ENCODE data around the gene SSPN. TPM values are rescaled to one million over a fixed set of nuclear protein-coding genes. Genes with fewer than 3 reads are reported as not detected.

SSPN gene
- total RNA-seq, 2 experiments from 2014 or later: not detected

DNA sequence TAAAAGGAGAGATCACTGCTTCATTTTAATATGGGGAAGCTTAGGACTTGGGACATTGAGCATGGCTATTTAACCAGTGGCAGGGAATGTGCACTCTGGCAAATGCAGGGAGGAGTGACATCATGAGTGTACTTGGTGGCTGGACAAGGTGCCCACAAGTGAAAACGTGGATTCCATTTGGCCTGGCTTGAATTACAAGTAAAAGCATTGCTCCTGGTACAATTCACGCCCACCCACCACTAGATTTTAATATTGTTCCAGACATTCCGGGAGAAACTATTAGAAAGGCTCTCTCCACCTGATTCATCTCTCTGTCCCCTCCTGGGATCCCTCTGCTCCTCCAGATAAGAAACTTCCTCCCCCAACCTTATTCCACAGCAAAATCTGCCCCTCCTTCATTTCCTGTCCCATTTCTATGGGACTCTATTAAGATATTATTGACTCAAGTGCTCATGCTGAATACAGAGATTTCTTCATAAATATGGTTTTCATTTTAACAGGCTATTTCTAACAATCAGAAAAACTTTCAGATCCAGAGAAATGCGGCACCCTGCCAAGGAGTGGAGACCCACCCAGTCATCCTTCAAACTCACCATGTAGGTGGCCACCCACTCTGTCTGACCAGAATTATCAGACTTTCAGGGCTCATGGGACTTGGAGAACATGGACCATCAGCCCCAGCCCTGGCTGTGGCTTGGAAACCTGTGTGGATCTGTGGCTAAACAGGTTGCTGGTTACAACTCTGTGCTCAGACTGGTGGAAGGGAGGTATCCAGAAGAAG lies 43.2 kb downstream of the SSPN start:
- DNase-seq (no peak), ATAC-seq (no peak)
- Mint-ChIP-seq H3K36me3 (ENCODE audit: low read depth) (no peaks in the 10 kb centered on the region), H3K4me3 (no peak overlapping the region), H3K9me3 (ENCODE audit: insufficient read depth) (no peaks in the 10 kb centered on the region), H3K4me1 (ENCODE audit: low read depth) (no peaks in the 10 kb centered on the region), H3K27ac (no peak overlapping the region), H3K27me3 (ENCODE audit: low read depth) (peaks cover 17% of the 10 kb centered on the region)
- POLR2A ChIA-PET: no interaction called here
- CTCF ChIA-PET: no interaction called here

- CTCF ChIA-PET: no interaction called here
- ATAC-seq: no peak
- Mint-ChIP-seq H3K4me1 (ENCODE audit: low read depth) (no peaks in the 10 kb centered on the region), H3K27ac (no peak overlapping the region), H3K36me3 (ENCODE audit: low read depth) (no peaks in the 10 kb centered on the region), H3K4me3 (no peak overlapping the region), H3K9me3 (ENCODE audit: insufficient read depth) (no peaks in the 10 kb centered on the region), H3K27me3 (ENCODE audit: low read depth) (peaks cover 17% of the 10 kb centered on the region)
- POLR2A ChIA-PET: no interaction called here
- no peak for DNase-seq
Observed at GRCh38 chr12:26239122-26239851, 43.9 kb downstream of the SSPN start.

DNA sequence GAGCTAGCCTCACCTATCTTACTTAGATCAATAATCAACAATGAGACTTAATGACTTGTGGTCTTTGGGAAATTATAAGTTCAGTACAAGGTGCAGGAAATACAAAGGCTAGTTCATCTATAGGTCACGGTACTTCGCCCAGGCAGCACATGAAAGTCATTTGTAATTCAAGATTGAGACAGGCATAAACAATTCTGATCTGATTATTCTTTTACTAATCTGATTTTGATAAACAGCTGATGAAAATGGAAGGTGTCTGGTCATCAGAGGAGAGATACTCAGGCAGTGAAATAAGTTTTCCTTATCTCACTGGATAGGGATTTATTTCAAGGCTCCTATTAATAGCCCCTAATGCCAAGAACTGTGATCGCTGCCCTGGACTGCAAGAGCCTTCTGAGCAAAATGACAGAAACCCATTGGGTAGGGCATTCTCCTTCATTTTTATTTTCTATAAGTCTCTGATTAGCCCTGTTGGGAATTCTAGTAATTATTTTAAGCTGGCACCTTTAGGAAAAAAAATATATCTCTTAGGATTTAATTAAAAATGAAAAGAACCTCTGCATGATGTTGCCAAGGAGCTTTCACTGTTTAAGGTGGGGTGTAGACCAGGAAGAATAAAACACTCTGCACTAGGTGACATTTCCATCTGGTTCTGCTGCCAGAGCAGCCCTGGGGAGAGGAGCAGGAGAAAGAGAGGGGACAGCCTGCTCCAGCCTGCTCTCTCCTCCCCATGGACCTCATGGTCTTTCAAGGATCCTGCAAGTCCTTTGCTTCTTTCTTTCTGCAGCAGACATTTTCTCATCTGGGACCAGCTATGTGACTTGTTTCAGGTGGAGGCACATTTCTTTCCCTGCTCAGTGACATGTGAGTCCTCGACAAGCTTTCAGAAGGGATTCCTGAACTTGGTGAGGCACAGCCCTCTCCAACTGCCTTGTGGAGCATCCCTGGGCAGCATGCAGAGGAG lies 44.8 kb downstream of the SSPN start:
- H3K36me3 Mint-ChIP-seq (ENCODE audit: low read depth): no peaks in the 10 kb centered on the region
- DNase-seq (no peak), ATAC-seq (no peak)
- peaks cover 15% of the 10 kb centered on the region for H3K27me3 Mint-ChIP-seq (ENCODE audit: low read depth)
- no peak overlapping the region for H3K4me3 Mint-ChIP-seq
- CTCF ChIA-PET: no interaction called here
- no peak overlapping the region for H3K27ac Mint-ChIP-seq
- no peaks in the 10 kb centered on the region for H3K9me3 Mint-ChIP-seq (ENCODE audit: insufficient read depth)
- POLR2A ChIA-PET: no interaction called here
- H3K4me1 Mint-ChIP-seq (ENCODE audit: low read depth): no peaks in the 10 kb centered on the region

DNA sequence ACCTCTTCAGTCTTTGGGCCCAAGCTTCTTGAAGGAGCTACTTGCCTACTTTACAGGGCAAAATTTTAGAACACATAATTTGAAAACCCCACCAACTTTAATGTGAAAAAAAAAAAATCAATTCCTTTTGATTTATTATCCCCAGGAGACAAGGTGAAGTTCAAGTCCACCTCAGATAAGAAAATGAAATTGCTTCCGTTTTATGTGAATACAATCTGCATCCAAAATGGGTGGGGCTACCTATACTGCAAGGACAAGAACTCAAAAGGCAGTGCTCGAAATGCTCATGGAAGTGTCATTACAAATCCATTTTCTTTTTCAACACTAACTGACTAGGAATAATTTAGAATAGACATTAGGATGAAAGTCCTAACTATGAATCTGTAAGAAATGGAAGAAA lies 45.7 kb downstream of the SSPN start:
- Mint-ChIP-seq H3K9me3 (ENCODE audit: insufficient read depth) (no peaks in the 10 kb centered on the region), H3K4me3 (no peak overlapping the region), H3K4me1 (ENCODE audit: low read depth) (no peaks in the 10 kb centered on the region), H3K27ac (no peak overlapping the region), H3K27me3 (ENCODE audit: low read depth) (peaks cover 12% of the 10 kb centered on the region), H3K36me3 (ENCODE audit: low read depth) (no peaks in the 10 kb centered on the region)
- ATAC-seq (no peak), DNase-seq (no peak)
- ChIA-PET POLR2A (no interaction called here), CTCF (no interaction called here)

DNA sequence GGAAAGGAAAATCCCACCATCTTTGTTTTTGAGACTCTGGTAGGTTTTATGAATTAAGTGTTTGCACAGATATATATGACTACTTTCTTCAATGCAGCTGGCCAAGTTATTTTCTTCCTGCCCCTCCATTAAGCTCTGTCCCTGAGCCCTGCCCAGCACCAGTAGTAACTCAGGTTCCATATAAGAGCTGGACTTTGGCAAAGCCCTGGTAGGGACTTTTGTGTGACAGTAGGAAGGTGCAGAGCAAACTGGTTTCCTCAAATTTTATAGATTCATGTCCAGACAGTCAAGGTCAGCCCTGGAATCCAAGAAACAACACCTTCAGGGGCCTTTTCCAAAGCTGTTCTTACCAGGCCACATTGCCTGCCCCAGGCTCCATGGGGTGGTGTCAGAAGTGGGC lies 47.3 kb downstream of the SSPN start:
- no peak for DNase-seq
- Mint-ChIP-seq H3K4me3 (no peak overlapping the region), H3K4me1 (ENCODE audit: low read depth) (no peaks in the 10 kb centered on the region), H3K9me3 (ENCODE audit: insufficient read depth) (no peaks in the 10 kb centered on the region), H3K27me3 (ENCODE audit: low read depth) (peaks cover 9% of the 10 kb centered on the region), H3K27ac (no peak overlapping the region), H3K36me3 (ENCODE audit: low read depth) (no peaks in the 10 kb centered on the region)
- POLR2A ChIA-PET: no interaction called here
- CTCF ChIA-PET: no interaction called here
- ATAC-seq: no peak

- CTCF ChIA-PET: no interaction called here
- peaks cover 8% of the 10 kb centered on the region for H3K27me3 Mint-ChIP-seq (ENCODE audit: low read depth)
- H3K36me3 Mint-ChIP-seq (ENCODE audit: low read depth): no peaks in the 10 kb centered on the region
- ATAC-seq (no peak), DNase-seq (no peak)
- no peak overlapping the region for H3K27ac Mint-ChIP-seq
- H3K4me1 Mint-ChIP-seq (ENCODE audit: low read depth): no peaks in the 10 kb centered on the region
- H3K4me3 Mint-ChIP-seq: no peak overlapping the region
- H3K9me3 Mint-ChIP-seq (ENCODE audit: insufficient read depth): no peaks in the 10 kb centered on the region
- POLR2A ChIA-PET: no interaction called here
Observed at GRCh38 chr12:26244503-26244902, 49.1 kb downstream of the SSPN start.

DNA sequence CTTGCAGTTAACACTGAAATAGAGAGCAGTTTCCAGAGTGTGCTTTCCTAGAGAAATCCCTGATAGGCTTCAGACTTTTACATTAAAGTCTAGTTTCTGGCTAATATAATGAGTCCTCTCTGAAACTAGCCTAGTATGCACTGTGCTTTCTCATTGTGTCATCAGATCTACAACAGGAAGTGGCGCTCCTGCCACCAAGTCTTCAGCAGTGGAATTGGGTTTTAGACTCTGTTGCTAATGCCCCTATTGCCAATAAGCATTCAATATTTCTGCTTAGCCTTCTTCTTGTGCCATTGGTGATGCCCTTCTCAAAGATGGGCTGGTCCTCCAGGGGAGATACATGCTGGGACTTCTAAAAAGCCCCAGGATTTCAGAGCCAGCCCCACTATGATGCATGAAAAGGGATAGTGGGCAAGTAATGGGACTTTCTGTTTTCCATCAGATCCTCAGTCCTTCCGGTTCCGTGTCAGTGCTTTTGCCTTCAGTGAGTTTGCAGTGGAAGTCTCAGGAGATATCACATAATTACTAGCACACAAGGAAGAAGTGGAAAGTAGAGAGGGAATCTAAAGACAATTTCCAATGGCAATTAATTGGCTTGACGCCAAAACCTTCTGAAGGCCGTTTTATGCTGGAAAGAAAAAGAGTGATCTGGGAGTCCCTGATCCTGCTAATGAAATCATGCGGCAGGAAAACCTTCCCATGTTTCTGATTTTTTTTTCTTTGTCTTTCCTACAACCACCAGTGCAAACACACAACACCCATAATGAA lies 50.0 kb downstream of the SSPN start:
- POLR2A ChIA-PET: no interaction called here
- peaks cover 3% of the 10 kb centered on the region for H3K27me3 Mint-ChIP-seq (ENCODE audit: low read depth)
- no peak for DNase-seq
- H3K4me3 Mint-ChIP-seq: no peak overlapping the region
- CTCF ChIA-PET: no interaction called here
- no peaks in the 10 kb centered on the region for H3K4me1 Mint-ChIP-seq (ENCODE audit: low read depth)
- H3K36me3 Mint-ChIP-seq (ENCODE audit: low read depth): no peaks in the 10 kb centered on the region
- no peaks in the 10 kb centered on the region for H3K9me3 Mint-ChIP-seq (ENCODE audit: insufficient read depth)
- ATAC-seq: no peak
- H3K27ac Mint-ChIP-seq: no peak overlapping the region

DNA sequence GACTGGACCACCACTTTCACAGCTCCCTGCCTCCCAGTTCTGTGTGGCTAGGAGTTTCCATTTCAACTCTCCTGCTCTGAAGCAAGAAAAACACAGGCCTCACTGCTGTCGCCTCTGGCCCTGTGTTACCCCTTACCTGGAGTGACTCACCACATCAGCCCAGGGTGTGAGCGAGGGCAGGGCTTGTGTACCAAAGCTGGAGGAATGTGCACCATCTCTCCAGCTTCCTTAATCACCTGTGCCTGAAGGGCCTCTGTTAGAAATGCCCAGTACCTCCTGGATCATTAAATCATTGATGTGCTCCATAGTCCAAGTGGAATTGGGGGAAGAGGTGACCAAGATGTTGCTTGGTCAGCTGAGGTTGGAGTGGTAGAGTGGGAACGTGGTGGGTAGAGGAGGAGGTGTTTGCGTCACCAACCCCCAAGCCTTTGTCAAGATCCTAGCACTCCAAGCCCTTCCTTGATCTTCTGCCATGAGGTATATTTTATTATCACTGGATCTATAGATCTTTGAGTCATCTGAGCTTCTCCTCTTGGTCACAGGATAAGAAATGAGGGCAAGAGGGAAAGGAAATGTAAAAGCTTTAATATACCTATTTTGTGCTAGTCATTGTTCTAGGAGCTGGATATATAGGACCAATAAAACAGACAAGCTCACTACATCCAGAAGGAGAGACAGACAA lies 51.3 kb downstream of the SSPN start:
- no peak for ATAC-seq
- no peak for DNase-seq
- Mint-ChIP-seq H3K9me3 (ENCODE audit: insufficient read depth) (no peaks in the 10 kb centered on the region), H3K27ac (no peak overlapping the region), H3K4me3 (no peak overlapping the region), H3K27me3 (ENCODE audit: low read depth) (no peaks in the 10 kb centered on the region), H3K36me3 (ENCODE audit: low read depth) (no peaks in the 10 kb centered on the region), H3K4me1 (ENCODE audit: low read depth) (no peaks in the 10 kb centered on the region)
- CTCF ChIA-PET: no interaction called here
- POLR2A ChIA-PET: no interaction called here

DNA sequence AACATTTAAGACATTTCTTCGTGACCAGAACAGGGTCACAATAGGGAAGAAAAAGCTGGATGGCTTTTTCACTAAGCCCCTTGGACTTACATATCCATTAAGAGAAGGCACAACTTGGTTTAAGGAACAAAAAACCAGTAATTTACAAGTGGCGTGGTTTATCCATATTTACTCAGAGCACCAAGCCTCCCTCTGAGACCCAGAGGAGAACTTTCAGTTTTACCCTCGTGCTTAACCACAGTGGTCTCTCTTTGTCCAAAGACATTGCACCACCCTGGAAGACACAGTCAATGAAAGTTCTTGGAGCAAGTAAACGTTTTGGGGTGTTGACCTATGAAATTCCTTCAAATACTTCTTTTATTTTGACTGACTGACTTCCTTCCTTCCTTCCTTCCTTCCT lies 52.5 kb downstream of the SSPN start:
- Mint-ChIP-seq H3K27me3 (ENCODE audit: low read depth) (no peaks in the 10 kb centered on the region), H3K27ac (no peak overlapping the region), H3K36me3 (ENCODE audit: low read depth) (no peaks in the 10 kb centered on the region), H3K4me1 (ENCODE audit: low read depth) (no peaks in the 10 kb centered on the region), H3K9me3 (ENCODE audit: insufficient read depth) (no peaks in the 10 kb centered on the region), H3K4me3 (no peak overlapping the region)
- no peak for ATAC-seq
- ChIA-PET POLR2A (no interaction called here), CTCF (no interaction called here)
- no peak for DNase-seq

GRCh38 chr12:26250801-26251200 lies 55.4 kb downstream of the SSPN start:
- ChIA-PET POLR2A (no interaction called here), CTCF (no interaction called here)
- H3K9me3 Mint-ChIP-seq (ENCODE audit: insufficient read depth): peaks cover 5% of the 10 kb centered on the region
- DNase-seq (no peak), ATAC-seq (no peak)
- H3K27ac Mint-ChIP-seq: no peak overlapping the region
- no peaks in the 10 kb centered on the region for H3K36me3 Mint-ChIP-seq (ENCODE audit: low read depth)
- H3K4me3 Mint-ChIP-seq: no peak overlapping the region
- H3K4me1 Mint-ChIP-seq (ENCODE audit: low read depth): no peaks in the 10 kb centered on the region
- no peaks in the 10 kb centered on the region for H3K27me3 Mint-ChIP-seq (ENCODE audit: low read depth)

DNA sequence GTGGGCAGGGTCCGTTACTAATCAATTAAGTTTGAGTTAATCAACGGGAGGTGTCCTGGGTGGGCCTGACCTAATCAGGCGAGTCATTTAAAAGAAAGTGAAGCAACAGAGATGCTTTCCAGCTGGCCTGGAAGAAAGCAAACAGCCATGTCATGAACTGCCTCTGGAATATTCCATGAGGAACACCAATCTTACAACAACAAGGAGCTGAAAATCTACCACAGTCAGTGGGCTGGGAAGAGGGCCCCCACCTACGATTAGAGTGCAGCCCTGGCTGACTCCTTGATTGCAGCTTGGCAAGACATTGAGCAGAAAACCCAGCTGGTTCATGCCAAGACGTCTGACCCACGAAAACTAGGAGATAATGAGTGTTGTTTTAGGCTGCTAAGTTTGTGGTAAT lies 56.2 kb downstream of the SSPN start:
- POLR2A ChIA-PET: no interaction called here
- ATAC-seq (no peak), DNase-seq (no peak)
- CTCF ChIA-PET: no interaction called here
- H3K36me3 Mint-ChIP-seq (ENCODE audit: low read depth): no peaks in the 10 kb centered on the region
- no peaks in the 10 kb centered on the region for H3K4me1 Mint-ChIP-seq (ENCODE audit: low read depth)
- no peak overlapping the region for H3K27ac Mint-ChIP-seq
- no peak overlapping the region for H3K4me3 Mint-ChIP-seq
- no peaks in the 10 kb centered on the region for H3K27me3 Mint-ChIP-seq (ENCODE audit: low read depth)
- H3K9me3 Mint-ChIP-seq (ENCODE audit: insufficient read depth): peaks cover 5% of the 10 kb centered on the region
